Tibial artery (tissue), 4 donors: ENCODE measurements around the gene PRKG1.
"Not testable (repeated sequence)": the region's sequence is repeated elsewhere in the genome, so short reads cannot be mapped to it uniquely, and the experiment has no call there.

ENCODE experiments used
- DNase-seq, 2 donors: peaks; one replicate each; pipeline ENCODE4 v3.0.0-alpha.2; 2019
- H3K27ac ChIP-seq, 2 donors: fragments of 200-600 bp; sonication (generic) in 1 of 2; 1 replicate in 1 of 2; 2 replicates in 1 of 2; pipeline ENCODE4 v1.5.1; 2018 to 2019; ENCODE audit warnings: mild to moderate bottlenecking in 1 of 2
- H3K27me3 ChIP-seq, 2 donors: fragments of 200-600 bp; sonication (generic) in 1 of 2; one replicate each; pipeline versions ENCODE4 v1.5.1 to v1.6.0; 2016 to 2019
- H3K36me3 ChIP-seq, 3 donors: fragments of 200-600 bp; sonication (generic) in 2 of 3; one replicate each; pipeline ENCODE4 v1.5.1; 2016 to 2019; ENCODE audit warnings: mild to moderate bottlenecking in 2 of 3
- H3K4me1 ChIP-seq, 4 donors: fragments of 200-600 bp; sonication (generic) in 2 of 4; 1 replicate in 3 of 4; 2 replicates in 1 of 4; pipeline ENCODE4 v1.5.1; 2016 to 2019
- H3K4me3 ChIP-seq, 2 donors: fragments of 200-600 bp; sonication (generic) in 1 of 2; 1 replicate in 1 of 2; 2 replicates in 1 of 2; pipeline ENCODE4 v1.5.1; 2018 to 2019; ENCODE audit warnings: mild to moderate bottlenecking in 2 of 2
- H3K9me3 ChIP-seq, 3 donors: fragments of 200-600 bp; sonication (generic) in 1 of 3; one replicate each; pipeline ENCODE4 v1.5.1; 2016 to 2019
- CTCF ChIP-seq, 2 experiments: fragments of 200-600 bp in 1 of 2; fragments of 450-650 bp in 1 of 2; IDR thresholded peaks; one replicate each; pipeline ENCODE4 v1.5.1; 2017 to 2019; ENCODE audit warnings: antibody characterized with exemption in 2 of 2, mild to moderate bottlenecking in 1 of 2, moderate library complexity in 1 of 2
- intact Hi-C: fragments of 100-400 bp; cut with DNase I; formaldehyde crosslinking; loops from one replicate; pipeline ENCODE4 v1.15.0; 2023; ENCODE audit warnings: low total_unique reads

PRKG1 gene

DNA sequence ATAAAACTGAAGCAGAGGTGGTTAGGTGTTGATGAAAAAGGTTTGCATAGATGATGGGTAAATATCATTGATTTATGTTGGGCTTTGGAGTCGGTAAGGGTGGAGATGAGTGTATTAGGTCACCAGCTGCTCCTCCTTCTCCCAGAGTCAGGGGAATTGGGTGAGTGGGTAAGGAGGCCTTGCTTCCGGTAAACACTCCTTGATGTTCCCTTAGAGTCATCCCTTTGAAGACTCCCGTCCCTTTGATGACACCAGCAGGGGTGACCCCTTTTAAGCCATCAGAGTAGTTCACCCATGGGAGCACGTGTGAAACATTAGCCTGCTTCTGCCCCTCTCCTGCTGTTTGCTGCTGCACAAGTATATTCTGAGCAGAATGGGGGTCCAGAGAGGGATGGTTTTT, 1147.6 kb downstream of the PRKG1 start:
- no peak for TF ChIP-seq CTCF (IDR thresholded peaks at IDR 0.05)
- Histone ChIP-seq H3K27ac (no peak overlapping the region), H3K4me3 (no peak overlapping the region), H3K9me3 (no peaks in the 10 kb centered on the region), H3K27me3 (no peaks in the 10 kb centered on the region), H3K36me3 (no peaks in the 10 kb centered on the region), H3K4me1 (peaks cover 0 to 13% (median 7%) of the 10 kb centered on the region in 4 donors)
- intact Hi-C loops = no loop called here
- no peak for DNase-seq

- intact Hi-C loops = no loop called here
- Histone ChIP-seq H3K9me3 (no peaks in the 10 kb centered on the region), H3K27ac (no peak overlapping the region), H3K4me1 (peaks cover 0 to 11% (median 7%) of the 10 kb centered on the region in 4 donors), H3K36me3 (no peaks in the 10 kb centered on the region), H3K4me3 (no peak overlapping the region), H3K27me3 (no peaks in the 10 kb centered on the region)
- TF ChIP-seq CTCF (IDR thresholded peaks at IDR 0.05) = no peak
- DNase-seq = no peak
Observed at GRCh38 chr10:52226197-52226847, 1152.0 kb downstream of the PRKG1 start.

GRCh38 chr10:52228556-52228955, 1154.3 kb downstream of the PRKG1 start:
- Histone ChIP-seq H3K9me3 (no peaks in the 10 kb centered on the region), H3K4me1 (peaks cover 0 to 19% (median 7%) of the 10 kb centered on the region in 4 donors), H3K36me3 (no peaks in the 10 kb centered on the region), H3K27me3 (no peaks in the 10 kb centered on the region), H3K27ac (no peak overlapping the region), H3K4me3 (no peak overlapping the region)
- TF ChIP-seq CTCF (IDR thresholded peaks at IDR 0.05) = no peak
- intact Hi-C loops = no loop called here
- DNase-seq = no peak

DNA sequence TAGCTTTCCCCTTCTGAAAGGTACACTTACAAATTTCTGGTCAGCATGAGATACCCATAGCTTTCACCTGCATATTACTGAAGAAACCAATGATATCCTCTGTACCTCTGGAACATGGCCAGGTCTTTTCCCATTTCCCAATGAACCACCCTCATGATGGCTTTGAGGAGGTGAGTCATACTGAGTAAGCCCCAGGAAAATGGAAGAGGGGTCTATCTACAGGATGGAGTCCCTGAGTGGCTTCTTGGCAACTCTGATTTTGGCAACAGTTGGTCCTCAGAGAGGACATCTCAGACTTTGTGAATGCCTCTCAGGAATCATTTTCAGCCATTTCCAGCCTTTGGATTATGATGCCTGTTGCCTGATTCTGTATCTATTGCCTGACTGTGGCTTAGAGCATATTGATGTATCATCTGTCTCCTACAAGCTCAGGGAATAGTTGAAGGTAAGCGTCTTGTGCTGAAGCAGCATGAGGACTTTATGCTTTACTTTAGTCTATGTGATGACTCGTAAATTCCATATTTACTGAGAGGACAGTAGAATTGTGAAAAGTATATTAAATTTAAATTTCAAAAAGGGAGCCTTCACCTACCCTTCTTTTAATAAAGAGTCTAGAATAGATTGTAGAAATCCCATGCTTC, 1155.1 kb downstream of the PRKG1 start:
- Histone ChIP-seq H3K9me3 (no peaks in the 10 kb centered on the region), H3K4me3 (no peak overlapping the region), H3K27ac (no peak overlapping the region), H3K36me3 (no peaks in the 10 kb centered on the region), H3K4me1 (peaks cover 0 to 19% (median 7%) of the 10 kb centered on the region in 4 donors), H3K27me3 (no peaks in the 10 kb centered on the region)
- intact Hi-C loops = no loop called here
- DNase-seq = no peak
- TF ChIP-seq CTCF (IDR thresholded peaks at IDR 0.05) = no peak

DNA sequence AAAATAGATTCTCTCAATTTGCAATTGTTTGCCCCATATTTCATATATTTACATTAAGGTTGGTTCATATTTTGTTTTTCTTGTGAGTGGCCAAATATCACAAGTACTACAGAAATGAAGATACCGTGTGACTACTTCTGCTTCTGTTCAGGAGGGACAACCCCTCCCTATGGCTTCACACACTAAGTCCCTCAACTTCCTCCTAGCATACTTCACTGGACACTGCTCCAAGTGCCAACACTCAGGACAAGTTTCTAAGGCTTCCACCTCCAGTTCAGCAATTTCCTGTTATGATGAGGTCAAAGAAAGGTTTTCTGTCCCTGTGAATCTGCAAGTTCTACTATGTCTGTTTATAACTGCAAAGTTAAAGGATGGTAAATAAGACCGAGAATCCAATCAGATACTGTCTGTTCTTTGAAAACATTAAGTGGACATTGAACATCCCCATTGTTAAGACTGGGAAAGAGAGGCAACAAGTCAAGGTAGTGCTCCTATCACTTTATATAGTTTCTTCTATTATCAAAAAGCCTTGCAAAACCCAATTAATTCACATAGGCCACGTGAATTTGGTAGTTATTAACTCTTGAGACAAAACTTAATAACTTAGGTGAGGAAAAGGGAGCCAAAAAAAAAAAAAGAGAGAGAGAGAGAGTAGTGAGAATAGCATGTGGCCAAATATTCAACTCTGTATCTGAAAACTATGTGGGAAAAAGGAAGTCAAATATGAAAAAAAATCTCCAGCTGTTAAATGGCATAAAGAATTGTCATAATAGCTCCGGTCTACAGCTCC, 1158.5 kb downstream of the PRKG1 start:
- TF ChIP-seq CTCF (IDR thresholded peaks at IDR 0.05) = no peak
- no peak overlapping the region for H3K27ac ChIP-seq
- no peaks in the 10 kb centered on the region for H3K27me3 ChIP-seq
- peak overlapping the region; percentile 28 to 33 for H3K4me3 ChIP-seq
- H3K4me1 ChIP-seq = peaks cover 0 to 8% (median 0%) of the 10 kb centered on the region in 4 donors
- H3K36me3 ChIP-seq = no peaks in the 10 kb centered on the region
- no peak for DNase-seq
- intact Hi-C loops = no loop called here
- no peaks in the 10 kb centered on the region for H3K9me3 ChIP-seq

GRCh38 chr10:52233351-52233991, 1159.2 kb downstream of the PRKG1 start:
- H3K36me3 ChIP-seq, H3K27me3 ChIP-seq, DNase-seq, intact Hi-C loops, H3K4me1 ChIP-seq, H3K9me3 ChIP-seq, H3K27ac ChIP-seq: not testable (repeated sequence)
- H3K4me3 ChIP-seq = peak overlapping the region; percentile 28 to 33
